GM12878 (cell line): ENCODE data around the gene CLK1. TPM values are rescaled to one million over a fixed set of nuclear protein-coding genes. Genes with fewer than 3 reads are reported as not detected.
A peak's percentile ranks its signal among the peaks of the same experiment; 100 is the strongest.

Experiments used
- BCL11A ChIP-seq: IDR thresholded peaks from 2 replicates; pipeline ENCODE4 v1.6.1; 2011; ENCODE audit warnings: low read depth, low read length
- BHLHE40 ChIP-seq, 2 experiments: fragments of 450-650 bp in 1 of 2; IDR thresholded peaks; 2 replicates each; pipeline ENCODE4 v1.6.1; 2011 to 2017; ENCODE audit warnings: low read depth in 2 of 2, borderline replicate concordance in 1 of 2, improper control_type of control experiment in 1 of 2, low read length in 1 of 2, mild to moderate bottlenecking in 1 of 2
- CREM ChIP-seq: IDR thresholded peaks from 2 replicates; pipeline ENCODE4 v1.6.1; 2014; ENCODE audit warnings: antibody characterized with exemption, low read depth
- E4F1 ChIP-seq: fragments of 450-650 bp; IDR thresholded peaks from 2 replicates; pipeline ENCODE4 v1.6.1; 2018; ENCODE audit warnings: borderline replicate concordance, mild to moderate bottlenecking; ENCODE audit not compliant: partially characterized antibody
- EED ChIP-seq: sonication (generic); IDR thresholded peaks from 2 replicates; pipeline ENCODE4 v1.6.1; 2016; ENCODE audit warnings: antibody characterized with exemption, low read depth
- HCFC1 ChIP-seq: fragments of 150-350 bp; IDR thresholded peaks from 2 replicates; pipeline ENCODE4 v1.6.1; 2014; ENCODE audit warnings: low read length
- IKZF1 ChIP-seq: fragments of 450-650 bp; conservative IDR thresholded peaks from 2 replicates; pipeline ENCODE4 v1.6.1; 2017; ENCODE audit warnings: antibody characterized with exemption, mild to moderate bottlenecking
- IRF5 ChIP-seq: fragments of 450-650 bp; IDR thresholded peaks from 2 replicates; pipeline ENCODE4 v1.6.1; 2017; ENCODE audit warnings: borderline replicate concordance
- PML ChIP-seq: IDR thresholded peaks from 2 replicates; pipeline ENCODE4 v1.6.1; 2012; ENCODE audit warnings: low read length, inconsistent platforms
- RBBP5 ChIP-seq: fragments of 200-600 bp; sonication (generic); conservative IDR thresholded peaks from 2 replicates; pipeline ENCODE4 v1.6.1; 2016
- RELA ChIP-seq: fragments of 450-650 bp; IDR thresholded peaks from 2 replicates; pipeline ENCODE4 v1.8.0; 2014; ENCODE audit warnings: borderline replicate concordance; ENCODE audit not compliant: partially characterized antibody
- RELB ChIP-seq: fragments of 450-650 bp; IDR thresholded peaks from 2 replicates; pipeline ENCODE4 v1.6.1; 2017; ENCODE audit warnings: low read depth, mild to moderate bottlenecking, moderate library complexity
- STAT3 ChIP-seq: IDR thresholded peaks from 2 replicates; pipeline ENCODE4 v1.6.1; 2011; ENCODE audit warnings: low read depth, low read length, improper control_type of control experiment
- USF1 ChIP-seq: IDR thresholded peaks from 2 replicates; pipeline ENCODE4 v1.6.1; 2011; ENCODE audit warnings: borderline replicate concordance, low read depth, mild to moderate bottlenecking, moderate library complexity, mixed read lengths, low read length; ENCODE audit not compliant: insufficient read depth; ENCODE audit errors: extremely low read length
- ZBTB11 ChIP-seq: fragments of 450-650 bp; formaldehyde crosslinking; IDR thresholded peaks from 2 replicates; pipeline ENCODE4 v1.5.0; 2022; ENCODE audit warnings: mild to moderate bottlenecking, missing genetic modification characterization
- ZNF217 ChIP-seq: fragments of 450-650 bp; IDR thresholded peaks from 2 replicates; pipeline ENCODE4 v1.6.1; 2017; ENCODE audit warnings: antibody characterized with exemption, mild to moderate bottlenecking
- polyA plus RNA-seq, 11 experiments: library from polyadenylated mRNA; depleted of rRNA in 4 of 11; unstranded in 6 of 11; stranded (reverse) in 5 of 11; fragments of >200 nt; fragmentation: Nextera tagmentation in 4 of 11; fragmentation: Illumina TruSeq in 1 of 11; extraction: Ambion mirVana in 4 of 11; extraction: Trizol in 1 of 11; gene quantifications; 1 replicate in 1 of 11; 2 replicates in 10 of 11; pipeline versions ENCODE4 v1.2.1 to v1.2.3, GENCODE V29; 2011 to 2016; ENCODE audit warnings: inconsistent platforms in 2 of 11, missing spikeins in 2 of 11, low read depth in 1 of 11
- total RNA-seq, 4 experiments: library from RNA; depleted of rRNA in 3 of 4; stranded (reverse); fragments of >200 nt in 3 of 4; fragmentation: Illumina TruSeq in 1 of 4; extraction: Trizol in 1 of 4; gene quantifications; 2 replicates each; pipeline versions ENCODE4 v1.2.1 to v1.2.3, GENCODE V29; 2013 to 2021

CLK1 gene
- total and polyA plus RNA-seq, 10 of the 15 experiments (the other 5 are each of a cell fraction or from before 2014, with no cell fraction given), result 61.2 to 221 (median 80.1) TPM

- TF ChIP-seq RELB, result peak; percentile 95
- peak; percentile 15 for TF ChIP-seq E4F1
- 0 out of 2 replicates have a peak, but pooled peaks have one; percentile 45 for TF ChIP-seq EED
- TF ChIP-seq ZNF217, result no peak
- TF ChIP-seq HCFC1, result peak; percentile 38
- peak; percentile 99 for TF ChIP-seq PML
- no peak for TF ChIP-seq USF1
- peak; percentile 67 to 90 for TF ChIP-seq BHLHE40 (IDR thresholded peaks at IDR 0.05; ENCODE audit: borderline replicate concordance in 1 of 2, low read depth in 2 of 2, low read length in 1 of 2)
- peak; percentile 82 for TF ChIP-seq IKZF1
- 0 out of 2 replicates have a peak, but pooled peaks have one; percentile 20 for TF ChIP-seq ZBTB11 (CRISPR knock-in tag)
- no peak for TF ChIP-seq RELA
- TF ChIP-seq RBBP5, result 0 out of 2 replicates have a peak, but pooled peaks have one; percentile 59
- no peak for TF ChIP-seq STAT3
- 0 out of 2 replicates have a peak, but pooled peaks have one; percentile 36 for TF ChIP-seq BCL11A
- no peak for TF ChIP-seq IRF5
- peak; percentile 97 for TF ChIP-seq CREM
Observed at GRCh38 chr2:200864176-200865034, at the start of gene CLK1 (continued).
